Measurements from ENCODE around the gene AGBL4. TPM values are rescaled to one million over a fixed set of nuclear protein-coding genes. Genes with fewer than 3 reads are reported as not detected.
"Not testable (repeated sequence)": the region's sequence is repeated elsewhere in the genome, so short reads cannot be mapped to it uniquely, and the experiment has no call there.

AGBL4 gene
- total and polyA plus RNA-seq, 2 donors = 0.08 to 0.37 TPM

GRCh38 chr1:49346767-49347349 is 676.9 kb downstream of the AGBL4 start:
- 85% methylated on average over 2 of the region's 2 CpGs for WGBS
- Histone ChIP-seq H3K4me1 (ENCODE audit: insufficient read depth) (no peaks in the 10 kb centered on the region), H3K4me3 (ENCODE audit: low read depth, low read length) (no peak overlapping the region), H3K36me3 (ENCODE audit: insufficient read depth) (no peaks in the 10 kb centered on the region), H3K27ac (ENCODE audit: low read depth) (no peak overlapping the region)
- no peak for DNase-seq (ENCODE audit: extremely low spot score)

- Histone ChIP-seq H3K4me3 (ENCODE audit: low read depth, low read length) (no peak overlapping the region), H3K27ac (ENCODE audit: low read depth) (no peak overlapping the region), H3K36me3 (ENCODE audit: insufficient read depth) (peaks cover 1% of the 10 kb centered on the region), H3K4me1 (ENCODE audit: insufficient read depth) (no peaks in the 10 kb centered on the region)
- WGBS = 82% methylated on average over 2 of the region's 2 CpGs
- no peak for DNase-seq (ENCODE audit: extremely low spot score)
These were observed 683.2 kb downstream of the AGBL4 start for GRCh38 chr1:49340576-49340975.

- no peak overlapping the region for H3K27ac ChIP-seq (ENCODE audit: low read depth)
- H3K4me1 ChIP-seq (ENCODE audit: insufficient read depth) = no peaks in the 10 kb centered on the region
- H3K36me3 ChIP-seq (ENCODE audit: insufficient read depth) = peaks cover 1% of the 10 kb centered on the region
- DNase-seq (ENCODE audit: extremely low spot score) = no peak
- WGBS = 79% methylated on average over 4 of the region's 4 CpGs
- no peak overlapping the region for H3K4me3 ChIP-seq (ENCODE audit: low read depth, low read length)
These were observed 684.7 kb downstream of the AGBL4 start for GRCh38 chr1:49339043-49339442.

GRCh38 chr1:49337251-49337650 is 686.5 kb downstream of the AGBL4 start:
- Histone ChIP-seq H3K27ac (ENCODE audit: low read depth) (no peak overlapping the region), H3K4me1 (ENCODE audit: insufficient read depth) (no peaks in the 10 kb centered on the region), H3K36me3 (ENCODE audit: insufficient read depth) (peaks cover 1% of the 10 kb centered on the region), H3K4me3 (ENCODE audit: low read depth, low read length) (no peak overlapping the region)
- WGBS = 95% methylated on average over 1 of the region's 1 CpG
- no peak for DNase-seq (ENCODE audit: extremely low spot score)

GRCh38 chr1:49333906-49334305 is 689.8 kb downstream of the AGBL4 start:
- Histone ChIP-seq H3K36me3 (ENCODE audit: insufficient read depth) (peaks cover 1% of the 10 kb centered on the region), H3K4me3 (ENCODE audit: low read depth, low read length) (no peak overlapping the region), H3K4me1 (ENCODE audit: insufficient read depth) (no peaks in the 10 kb centered on the region), H3K27ac (ENCODE audit: low read depth) (no peak overlapping the region)
- 26% methylated on average over 2 of the region's 2 CpGs for WGBS
- no peak for DNase-seq (ENCODE audit: extremely low spot score)

GRCh38 chr1:49331066-49331852 is 692.5 kb downstream of the AGBL4 start:
- no peaks in the 10 kb centered on the region for H3K4me1 ChIP-seq (ENCODE audit: insufficient read depth)
- no peak for DNase-seq (ENCODE audit: extremely low spot score)
- WGBS = 84% methylated on average over 17 of the region's 17 CpGs
- H3K36me3 ChIP-seq (ENCODE audit: insufficient read depth) = peaks cover under 1% of the 10 kb centered on the region
- H3K27ac ChIP-seq (ENCODE audit: low read depth) = no peak overlapping the region
- no peak overlapping the region for H3K4me3 ChIP-seq (ENCODE audit: low read depth, low read length)

GRCh38 chr1:49323925-49324540 is 699.7 kb downstream of the AGBL4 start:
- Histone ChIP-seq H3K4me1 (ENCODE audit: insufficient read depth) (no peaks in the 10 kb centered on the region), H3K36me3 (ENCODE audit: insufficient read depth) (no peaks in the 10 kb centered on the region), H3K27ac (ENCODE audit: low read depth) (no peak overlapping the region), H3K4me3 (ENCODE audit: low read depth, low read length) (no peak overlapping the region)
- DNase-seq (ENCODE audit: extremely low spot score) = no peak
- 90% methylated on average over 2 of the region's 2 CpGs for WGBS

- H3K36me3 ChIP-seq (ENCODE audit: insufficient read depth); H3K27ac ChIP-seq (ENCODE audit: low read depth); H3K4me1 ChIP-seq (ENCODE audit: insufficient read depth); H3K4me3 ChIP-seq (ENCODE audit: low read depth, low read length); DNase-seq (ENCODE audit: extremely low spot score): not testable (repeated sequence)
- 75% methylated on average over 2 of the region's 2 CpGs for WGBS
These were observed 703.3 kb downstream of the AGBL4 start for GRCh38 chr1:49320493-49320892.

- H3K36me3 ChIP-seq (ENCODE audit: insufficient read depth) = no peaks in the 10 kb centered on the region
- H3K27ac ChIP-seq (ENCODE audit: low read depth) = no peak overlapping the region
- no peaks in the 10 kb centered on the region for H3K4me1 ChIP-seq (ENCODE audit: insufficient read depth)
- DNase-seq (ENCODE audit: extremely low spot score) = no peak
- no peak overlapping the region for H3K4me3 ChIP-seq (ENCODE audit: low read depth, low read length)
These were observed 704.3 kb downstream of the AGBL4 start for GRCh38 chr1:49319426-49319963.

- H3K4me3 ChIP-seq (ENCODE audit: low read depth, low read length) = no peak overlapping the region
- no peak overlapping the region for H3K27ac ChIP-seq (ENCODE audit: low read depth)
- 74% methylated on average over 2 of the region's 2 CpGs for WGBS
- no peaks in the 10 kb centered on the region for H3K36me3 ChIP-seq (ENCODE audit: insufficient read depth)
- no peaks in the 10 kb centered on the region for H3K4me1 ChIP-seq (ENCODE audit: insufficient read depth)
- DNase-seq (ENCODE audit: extremely low spot score) = no peak
These were observed 705.5 kb downstream of the AGBL4 start for GRCh38 chr1:49318218-49318617.

GRCh38 chr1:49307457-49307856 is 716.3 kb downstream of the AGBL4 start:
- no peak overlapping the region for H3K27ac ChIP-seq (ENCODE audit: low read depth)
- H3K4me3 ChIP-seq (ENCODE audit: low read depth, low read length) = no peak overlapping the region
- DNase-seq (ENCODE audit: extremely low spot score) = no peak
- H3K4me1 ChIP-seq (ENCODE audit: insufficient read depth) = no peaks in the 10 kb centered on the region
- H3K36me3 ChIP-seq (ENCODE audit: insufficient read depth) = no peaks in the 10 kb centered on the region

- no peak overlapping the region for H3K27ac ChIP-seq (ENCODE audit: low read depth)
- no peak for DNase-seq (ENCODE audit: extremely low spot score)
- WGBS = 72% methylated on average over 1 of the region's 1 CpG
- H3K4me3 ChIP-seq (ENCODE audit: low read depth, low read length) = no peak overlapping the region
- H3K36me3 ChIP-seq (ENCODE audit: insufficient read depth) = no peaks in the 10 kb centered on the region
- H3K4me1 ChIP-seq (ENCODE audit: insufficient read depth) = no peaks in the 10 kb centered on the region
These were observed 717.2 kb downstream of the AGBL4 start for GRCh38 chr1:49306507-49307070.

- H3K36me3 ChIP-seq (ENCODE audit: insufficient read depth); H3K4me1 ChIP-seq (ENCODE audit: insufficient read depth); H3K27ac ChIP-seq (ENCODE audit: low read depth); DNase-seq (ENCODE audit: extremely low spot score); H3K4me3 ChIP-seq (ENCODE audit: low read depth, low read length): not testable (repeated sequence)
- WGBS = 89% methylated on average over 2 of the region's 2 CpGs
These were observed 721.4 kb downstream of the AGBL4 start for GRCh38 chr1:49302400-49302799.

- no peak for DNase-seq (ENCODE audit: extremely low spot score)
- Histone ChIP-seq H3K27ac (ENCODE audit: low read depth) (no peak overlapping the region), H3K36me3 (ENCODE audit: insufficient read depth) (no peaks in the 10 kb centered on the region), H3K4me1 (ENCODE audit: insufficient read depth) (no peaks in the 10 kb centered on the region), H3K4me3 (ENCODE audit: low read depth, low read length) (no peak overlapping the region)
- 33% methylated on average over 2 of the region's 2 CpGs for WGBS
These were observed 725.5 kb downstream of the AGBL4 start for GRCh38 chr1:49298304-49298703.

All from urinary bladder (tissue), 4 donors.